Putamen (tissue), 1 donor: ENCODE measurements around the gene ZNF385B.

Experiments used
- DNase-seq: peaks from one replicate; pipeline ENCODE4 v3.0.0-alpha.2; 2016; ENCODE audit warnings: low spot score

Gene ZNF385B

DNA sequence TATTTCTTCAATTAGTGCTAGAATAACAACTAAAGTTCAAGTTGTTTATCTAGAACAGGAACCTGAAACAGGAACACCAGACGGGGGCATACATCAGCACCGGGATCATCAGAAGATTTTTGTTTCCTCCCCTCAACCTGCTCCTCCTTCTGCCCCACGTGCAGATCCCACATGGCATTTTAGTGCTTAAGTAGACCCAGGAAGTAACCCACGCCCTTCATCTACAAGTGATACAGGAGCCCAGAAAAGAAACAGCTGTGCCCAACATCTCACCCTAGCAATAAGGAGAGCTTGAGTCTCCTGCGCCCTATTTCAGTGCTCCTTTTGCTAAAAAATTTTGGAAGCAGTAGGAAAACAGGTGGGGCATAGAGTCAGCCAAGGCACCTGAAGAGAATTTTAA lies 5.2 kb downstream of the ZNF385B start:
- DNase-seq = peak; percentile 53

DNA sequence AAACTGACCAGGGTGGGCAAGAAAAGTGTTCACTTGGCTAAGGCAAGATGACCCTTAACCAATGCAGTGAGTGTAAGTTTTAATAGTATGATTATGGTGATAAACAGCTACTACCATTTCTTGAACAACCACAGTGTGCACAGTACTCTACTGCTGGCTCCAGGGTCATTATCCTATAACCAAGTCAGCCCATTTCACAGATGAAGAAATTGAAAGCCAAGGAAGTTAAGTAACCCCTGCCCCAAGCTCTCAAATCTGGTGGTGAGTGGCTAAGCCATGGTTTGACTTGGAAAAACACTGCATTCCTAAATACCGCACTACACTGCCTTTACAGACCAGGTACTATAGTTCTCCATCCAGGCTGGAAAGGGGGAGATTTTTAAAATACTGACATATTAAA lies 5.7 kb downstream of the ZNF385B start:
- no peak for DNase-seq

DNA sequence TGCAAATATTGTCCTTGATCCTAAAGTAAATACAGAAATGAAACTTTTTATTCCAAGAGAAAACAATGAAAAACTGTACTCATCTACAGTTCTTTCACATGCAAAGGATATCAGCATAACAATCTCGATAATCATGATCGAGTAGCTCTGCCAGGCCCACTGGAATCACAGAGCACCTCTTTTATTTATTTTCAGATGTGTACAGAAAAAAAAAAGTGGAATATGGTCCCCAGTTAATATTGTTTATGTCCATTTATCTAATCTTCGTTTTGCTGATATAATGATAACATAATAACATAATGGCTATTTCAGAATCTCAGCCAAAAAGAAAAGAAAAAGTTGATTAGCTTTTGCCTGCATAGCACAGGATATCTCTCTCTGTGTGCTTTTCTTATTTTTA lies 6.5 kb downstream of the ZNF385B start:
- DNase-seq = no peak

GRCh38 chr2:179853108-179853507 lies 8.3 kb downstream of the ZNF385B start:
- DNase-seq = no peak

DNA sequence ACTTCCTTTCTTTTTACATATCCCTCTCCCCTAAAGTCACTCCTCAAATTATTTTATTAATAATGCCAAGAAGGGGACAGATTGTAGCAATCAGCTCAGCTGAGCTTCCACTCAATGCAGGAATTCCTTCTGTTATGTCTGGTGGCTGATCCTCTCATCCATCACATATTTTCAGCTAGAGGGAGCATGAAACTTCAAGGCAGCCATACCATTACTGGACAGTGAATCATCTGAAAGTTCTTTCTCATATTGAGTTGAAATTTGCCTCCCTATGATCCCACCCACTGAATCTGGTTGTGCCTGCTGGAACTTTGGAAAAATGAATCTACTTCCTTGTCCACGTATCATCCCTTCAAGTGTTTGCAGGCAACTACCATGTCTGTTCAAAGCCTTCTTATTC lies 11.2 kb downstream of the ZNF385B start:
- no peak for DNase-seq

DNA sequence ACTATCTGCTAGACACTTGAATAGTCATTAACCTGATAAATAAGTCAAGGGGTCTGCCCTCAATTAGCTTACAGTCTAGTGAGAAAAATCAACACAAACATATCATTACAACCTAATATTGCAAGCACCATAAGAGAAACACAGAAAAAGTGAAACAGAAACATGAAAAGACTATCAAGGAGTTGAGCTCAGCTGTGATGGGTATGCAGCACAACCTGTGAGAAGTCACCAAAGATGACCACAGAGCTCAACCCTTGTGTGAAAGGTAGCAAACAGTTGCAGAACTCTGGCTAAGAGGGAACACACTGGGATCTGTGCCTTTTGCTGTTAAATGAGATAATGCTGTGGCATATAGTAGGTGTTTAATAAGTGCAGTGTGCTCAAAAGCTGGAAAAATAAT lies 11.7 kb downstream of the ZNF385B start:
- DNase-seq = no peak

DNA sequence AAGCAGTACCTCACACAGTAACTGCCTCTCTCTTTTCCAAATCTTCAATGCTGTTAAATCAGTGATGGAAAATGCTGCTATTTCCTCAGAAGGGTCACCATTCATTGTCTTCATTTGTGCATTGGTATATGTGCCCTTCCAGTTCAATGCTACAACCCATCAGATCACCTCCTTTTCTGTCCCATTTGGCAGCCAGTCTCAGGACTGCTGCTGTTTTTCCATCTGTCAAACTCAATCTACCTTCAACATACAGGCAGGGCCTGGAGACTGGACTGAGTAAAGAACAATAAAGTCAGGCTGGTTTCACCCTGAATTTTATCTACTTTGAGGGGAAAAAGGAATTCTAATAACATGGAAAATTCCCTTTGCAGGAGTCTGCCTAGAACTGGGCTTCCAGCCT lies 17.9 kb downstream of the ZNF385B start:
- no peak for DNase-seq

GRCh38 chr2:179842498-179843153 lies 18.8 kb downstream of the ZNF385B start:
- no peak for DNase-seq

DNA sequence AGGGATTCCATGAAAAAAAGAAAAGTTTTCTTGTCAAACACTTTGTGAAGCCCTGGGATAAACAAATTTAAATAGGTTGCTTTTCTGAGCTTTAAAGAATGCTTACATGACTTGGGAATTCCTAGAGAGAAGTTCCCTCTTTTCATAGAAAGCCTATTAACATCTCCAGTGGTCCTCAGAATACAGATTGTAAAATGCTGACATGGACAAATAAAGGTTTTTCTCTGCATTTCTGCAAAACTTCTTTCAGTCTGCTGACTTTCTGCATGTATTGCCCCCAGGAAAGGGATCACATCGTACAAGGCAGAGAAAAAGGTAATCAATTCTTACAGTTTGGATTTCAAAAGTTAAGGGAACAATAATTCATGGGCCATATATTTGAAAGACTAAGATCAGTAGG lies 20.6 kb downstream of the ZNF385B start:
- DNase-seq = no peak

DNA sequence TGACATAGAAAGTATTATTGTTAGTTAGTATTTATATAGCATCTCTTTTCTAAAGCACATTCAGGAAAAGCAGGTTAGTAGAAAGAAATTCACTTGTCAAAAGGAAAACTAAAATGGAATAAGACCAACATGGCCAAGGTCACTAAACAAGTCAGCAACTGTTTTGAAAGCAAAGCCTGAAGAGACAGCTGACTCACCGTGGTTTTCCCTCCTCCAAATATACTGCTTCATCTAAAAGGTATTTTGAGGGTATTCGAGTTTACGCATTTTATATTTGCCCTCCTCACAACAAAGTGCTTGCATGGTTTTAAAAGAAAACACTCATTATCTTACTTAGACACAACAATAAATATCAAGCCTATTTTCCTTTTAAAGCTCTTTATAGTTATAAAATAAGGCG lies 24.0 kb downstream of the ZNF385B start:
- no peak for DNase-seq

- DNase-seq = no peak
These were observed 31.2 kb downstream of the ZNF385B start for GRCh38 chr2:179830043-179830787.

DNA sequence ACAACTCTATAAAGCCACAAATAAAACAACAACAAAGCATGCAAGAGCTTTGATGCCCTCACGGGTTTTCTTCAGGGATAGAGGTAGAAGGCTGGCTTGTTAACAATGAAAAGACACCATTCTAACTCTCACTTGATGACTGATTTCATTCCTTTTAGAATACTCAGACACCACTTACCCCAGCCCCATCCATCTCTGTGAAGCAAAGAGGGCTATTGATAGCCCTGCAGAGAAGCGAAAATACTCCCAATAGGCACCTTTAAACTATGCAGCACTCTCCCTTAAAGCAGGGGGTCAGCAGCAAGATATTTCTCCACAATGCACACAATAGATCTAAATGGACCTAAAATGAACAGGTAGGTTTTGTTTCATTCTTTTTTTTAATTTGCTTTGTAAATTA lies 35.1 kb downstream of the ZNF385B start:
- DNase-seq = no peak

- no peak for DNase-seq
These were observed 35.9 kb downstream of the ZNF385B start for GRCh38 chr2:179825494-179825893.

DNA sequence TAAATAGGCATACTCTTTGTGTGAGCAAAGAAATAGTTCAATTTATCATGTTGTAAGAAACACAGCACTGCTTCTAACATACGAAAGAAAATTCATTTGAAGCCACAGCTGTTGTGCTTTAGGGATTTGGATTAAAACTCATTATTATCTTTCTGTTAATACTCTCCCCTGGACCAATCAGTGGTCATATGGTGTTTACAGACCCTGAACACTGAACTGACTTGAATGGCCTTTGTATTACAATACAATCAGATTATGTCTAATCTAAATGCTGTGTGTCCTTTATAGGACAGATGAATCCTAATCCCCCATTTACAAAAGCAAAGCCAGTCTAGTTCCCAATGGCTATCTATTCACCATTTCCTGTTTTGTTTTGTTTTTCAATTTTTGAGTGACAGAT lies 36.5 kb downstream of the ZNF385B start:
- no peak for DNase-seq

DNA sequence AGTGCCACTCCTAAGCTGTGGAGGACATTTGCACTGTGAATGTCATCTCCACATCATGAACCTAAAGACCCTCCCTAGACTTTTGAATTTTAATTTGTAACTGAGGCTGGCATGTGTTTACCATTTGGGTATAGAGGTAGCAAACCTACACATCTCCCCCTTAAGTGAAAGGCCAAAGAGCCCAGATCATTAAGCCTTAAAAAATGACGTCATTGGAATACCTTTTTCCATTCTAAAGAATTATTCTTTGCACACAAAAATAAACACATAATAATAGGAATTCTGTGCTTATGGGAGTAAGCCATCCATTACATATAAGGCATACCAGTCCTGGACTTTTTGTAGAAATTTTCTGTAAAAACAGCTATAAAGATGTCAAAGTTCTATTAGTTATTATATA lies 38.9 kb downstream of the ZNF385B start:
- DNase-seq = no peak

DNA sequence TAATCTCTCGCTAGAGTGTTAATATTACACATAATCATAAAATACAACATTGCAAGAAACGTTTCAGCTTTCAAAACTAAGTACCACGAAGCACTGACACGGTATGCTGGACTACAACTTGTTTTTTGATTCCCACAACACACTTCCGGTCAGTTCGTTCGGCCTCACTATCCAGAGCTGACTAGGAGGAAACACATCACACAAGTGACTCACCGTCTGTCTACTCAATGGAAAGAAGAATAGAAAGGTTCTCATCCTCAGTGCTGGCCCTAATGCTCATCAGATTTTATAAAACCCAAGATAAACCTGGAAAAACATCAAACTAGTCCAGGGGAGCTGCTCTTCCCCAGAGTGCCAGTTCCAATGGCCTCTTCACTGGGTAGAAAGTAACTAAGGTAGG lies 42.9 kb downstream of the ZNF385B start:
- DNase-seq = no peak

- no peak for DNase-seq
These were observed 44.1 kb downstream of the ZNF385B start for GRCh38 chr2:179817181-179817841.

GRCh38 chr2:179814050-179814449 lies 47.4 kb downstream of the ZNF385B start:
- DNase-seq = no peak

GRCh38 chr2:179812501-179812900 lies 48.9 kb downstream of the ZNF385B start:
- DNase-seq = no peak

GRCh38 chr2:179811042-179811441 lies 50.4 kb downstream of the ZNF385B start:
- no peak for DNase-seq

DNA sequence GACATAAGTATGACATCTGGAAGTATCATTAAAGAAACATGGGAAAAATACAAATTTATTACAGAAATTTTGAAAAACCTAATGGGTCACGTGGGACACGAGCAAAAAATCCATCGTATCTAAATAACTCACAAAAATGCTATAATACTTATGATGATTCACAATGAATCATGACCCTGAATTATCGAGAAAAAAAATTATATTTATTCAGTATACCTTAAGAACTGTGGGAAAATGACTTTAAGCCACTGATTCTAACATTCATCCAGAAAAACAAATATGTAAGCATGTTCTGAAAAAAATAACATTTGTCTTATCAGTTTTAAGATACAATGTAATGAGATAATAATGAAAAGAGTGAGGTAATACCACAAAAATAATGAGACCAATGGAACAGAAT lies 51.8 kb downstream of the ZNF385B start:
- DNase-seq = no peak

DNA sequence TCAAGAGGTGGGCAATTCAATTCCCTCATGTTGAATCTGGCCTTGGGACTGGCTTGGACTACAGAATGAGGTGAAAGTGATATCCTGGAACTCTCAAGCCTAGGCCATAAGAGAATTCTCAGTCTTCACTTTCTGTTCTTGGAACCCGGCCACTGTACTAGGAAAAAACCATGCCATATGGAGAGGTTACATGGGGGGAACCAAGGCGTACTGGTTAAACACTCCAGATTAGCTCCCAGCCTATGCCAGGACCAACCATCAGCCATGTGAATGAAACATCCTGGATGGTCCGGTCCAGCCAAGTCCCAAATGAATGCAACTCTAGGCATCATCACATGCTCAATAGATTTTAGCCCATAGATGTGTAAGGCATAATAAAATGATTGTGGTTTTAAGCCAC lies 56.4 kb downstream of the ZNF385B start:
- no peak for DNase-seq

GRCh38 chr2:179804206-179804605 lies 57.2 kb downstream of the ZNF385B start:
- DNase-seq = no peak
